Omental fat pad (tissue), 4 donors: Measurements from ENCODE around the gene FOXJ2. TPM values are rescaled to one million over a fixed set of nuclear protein-coding genes. Genes with fewer than 3 reads are reported as not detected.
"Not testable (repeated sequence)": the region's sequence is repeated elsewhere in the genome, so short reads cannot be mapped to it uniquely, and the experiment has no call there.

Experiments
- ATAC-seq: fragments of 150-250 bp; one replicate; pipeline ENCODE4 v1.9.1; 2016; ENCODE audit warnings: mild to moderate bottlenecking, moderate library complexity; ENCODE audit not compliant: low FRiP score
- DNase-seq: peaks from one replicate; pipeline ENCODE4 v3.0.0-alpha.2; 2019; ENCODE audit warnings: low spot score
- CTCF ChIP-seq, 3 donors: fragments of 450-650 bp; IDR thresholded peaks; one replicate each; pipeline ENCODE4 v1.5.1; 2016 to 2017; ENCODE audit warnings: antibody characterized with exemption in 3 of 3, mild to moderate bottlenecking in 3 of 3, moderate library complexity in 2 of 3
- total RNA-seq, 4 donors: library from RNA; depleted of rRNA; stranded (reverse); fragments of >200 nt; gene quantifications; one replicate each; pipeline ENCODE4 v1.1.0, GENCODE V29; 2016

Gene FOXJ2
- total RNA-seq, 4 donors from 2014 or later, result 9.2 to 17.2 (median 13.0) TPM

GRCh38 chr12:8081251-8081920 is 48.9 kb downstream of the FOXJ2 start:
- TF ChIP-seq CTCF (IDR thresholded peaks at IDR 0.05), result no peak
- ATAC-seq (peak; percentile 61), DNase-seq (no peak)

GRCh38 chr12:8082808-8083100 is 50.2 kb downstream of the FOXJ2 start:
- ATAC-seq (no peak), DNase-seq (no peak)
- TF ChIP-seq CTCF (IDR thresholded peaks at IDR 0.05), result no peak

GRCh38 chr12:8084351-8084750 is 51.8 kb downstream of the FOXJ2 start:
- not testable (repeated sequence) for ATAC-seq, DNase-seq

GRCh38 chr12:8087666-8088065 is 55.1 kb downstream of the FOXJ2 start:
- ATAC-seq (no peak), DNase-seq (no peak)
- no peak for TF ChIP-seq CTCF (IDR thresholded peaks at IDR 0.05)

- no peak for TF ChIP-seq CTCF (IDR thresholded peaks at IDR 0.05)
- no peak for DNase-seq
- ATAC-seq, result no peak
These were observed 56.1 kb downstream of the FOXJ2 start for GRCh38 chr12:8088574-8088973.

GRCh38 chr12:8089277-8089676 is 56.8 kb downstream of the FOXJ2 start:
- not testable (repeated sequence) for ATAC-seq, DNase-seq

- no peak for ATAC-seq
- TF ChIP-seq CTCF (IDR thresholded peaks at IDR 0.05), result no peak
- no peak for DNase-seq
These were observed 57.2 kb downstream of the FOXJ2 start for GRCh38 chr12:8089716-8090115.

DNA sequence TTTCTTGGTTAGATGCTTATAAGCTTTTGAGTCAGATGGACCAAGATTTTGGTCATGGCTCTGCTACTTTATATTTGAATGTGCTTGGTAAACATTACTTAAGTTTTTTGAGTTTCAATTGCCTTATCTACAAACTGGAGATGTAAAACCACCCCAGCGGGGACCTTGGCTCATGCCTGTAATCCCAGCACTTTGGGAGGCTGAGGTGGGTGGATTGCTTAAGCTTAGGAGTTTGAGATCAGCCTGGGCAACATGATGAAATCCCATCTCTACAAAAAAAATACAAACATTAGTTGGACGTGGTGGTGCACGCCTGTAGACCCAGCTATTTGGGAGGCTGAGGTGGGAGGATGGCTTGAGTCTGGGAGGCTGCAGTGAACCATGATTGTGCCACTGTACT is 60.8 kb downstream of the FOXJ2 start:
- no peak for TF ChIP-seq CTCF (IDR thresholded peaks at IDR 0.05)
- ATAC-seq (no peak), DNase-seq (no peak)
